NCI-H526 treated with DMSO at 0.1 percent for 48 hours (cell line): Measurements from ENCODE around the gene RBM34.
"Not testable (repeated sequence)": the region's sequence is repeated elsewhere in the genome, so short reads cannot be mapped to it uniquely, and the experiment has no call there.

Experiments used
- DNase-seq: peaks from one replicate; lab custom pipeline; 2025; lab: John Stamatoyannopoulos, UW

RBM34 gene

GRCh38 chr1:235160957-235161684 is at the start of gene RBM34:
RBM34 (minus strand) TSS chr1:235161250; CDS start chr1:235161226, 24 bp downstream.
- DNase-seq, result peak; percentile 74

GRCh38 chr1:235207209-235207565 is 46.1 kb upstream of the RBM34 start:
- DNase-seq, result no peak

GRCh38 chr1:235206533-235207208 is 45.6 kb upstream of the RBM34 start:
- DNase-seq, result no peak

GRCh38 chr1:235205687-235206086 is 44.6 kb upstream of the RBM34 start:
- DNase-seq, result no peak

- no peak for DNase-seq
These were observed 42.4 kb upstream of the RBM34 start for GRCh38 chr1:235203428-235203827.

GRCh38 chr1:235202447-235202846 is 41.4 kb upstream of the RBM34 start:
- not testable (repeated sequence) for DNase-seq

GRCh38 chr1:235199441-235199840 is 38.4 kb upstream of the RBM34 start:
- DNase-seq, result no peak

- DNase-seq, result no peak
These were observed 29.4 kb upstream of the RBM34 start for GRCh38 chr1:235190431-235190830.

GRCh38 chr1:235187316-235187715 is 26.3 kb upstream of the RBM34 start:
- DNase-seq, result no peak

GRCh38 chr1:235181561-235182245 is 20.7 kb upstream of the RBM34 start:
- DNase-seq, result no peak

GRCh38 chr1:235180916-235181460 is 19.9 kb upstream of the RBM34 start:
- no peak for DNase-seq

- no peak for DNase-seq
These were observed 15.4 kb upstream of the RBM34 start for GRCh38 chr1:235176486-235176885.

- DNase-seq, result no peak
These were observed 8.9 kb upstream of the RBM34 start for GRCh38 chr1:235169986-235170385.

- no peak for DNase-seq
These were observed 7.3 kb upstream of the RBM34 start for GRCh38 chr1:235168375-235168774.

- DNase-seq, result no peak
These were observed 756 bp upstream of the RBM34 start for GRCh38 chr1:235161685-235162327.

- DNase-seq, result no peak
These were observed 580 bp downstream of the RBM34 start for GRCh38 chr1:235160383-235160956.

- not testable (repeated sequence) for DNase-seq
These were observed 1.1 kb downstream of the RBM34 start for GRCh38 chr1:235159930-235160329.

GRCh38 chr1:235159284-235159683 is 1.8 kb downstream of the RBM34 start:
- DNase-seq, result not testable (repeated sequence)

- no peak for DNase-seq
These were observed 2.4 kb downstream of the RBM34 start for GRCh38 chr1:235158680-235159079.

GRCh38 chr1:235157150-235157549 is 3.9 kb downstream of the RBM34 start:
- DNase-seq, result no peak

- no peak for DNase-seq
These were observed 4.3 kb downstream of the RBM34 start for GRCh38 chr1:235156740-235157139.

- no peak for DNase-seq
These were observed 4.8 kb downstream of the RBM34 start for GRCh38 chr1:235156265-235156664.
